Right lobe of liver (tissue), 6 donors: ENCODE measurements around the gene CAMKMT. TPM values are rescaled to one million over a fixed set of nuclear protein-coding genes. Genes with fewer than 3 reads are reported as not detected.

Source experiments
- ATAC-seq, 4 donors: fragments of 200-7000 bp; cut with Tn5 transposase; one replicate each; pipeline ENCODE4 v1.9.1; 2020; ENCODE audit warnings: mild to moderate bottlenecking in 4 of 4, moderate library complexity in 4 of 4
- DNase-seq, 3 donors: peaks; one replicate each; pipeline ENCODE4 v3.0.0-alpha.2; 2020
- H3K27ac ChIP-seq, 3 donors: fragments of 200-600 bp; one replicate each; pipeline ENCODE4 v1.8.0; 2022
- H3K27me3 ChIP-seq, 2 donors: fragments of 200-600 bp; one replicate each; pipeline ENCODE4 v1.8.0; 2022
- H3K36me3 ChIP-seq, 4 donors: fragments of 200-600 bp; sonication (generic) in 1 of 4; one replicate each; pipeline versions ENCODE4 v1.5.1 to v1.8.0; 2017 to 2022; ENCODE audit warnings: control low read depth in 1 of 4
- H3K4me1 ChIP-seq, 4 donors: fragments of 200-600 bp; sonication (generic) in 1 of 4; one replicate each; pipeline versions ENCODE4 v1.5.1 to v1.8.0; 2017 to 2022; ENCODE audit warnings: control low read depth in 1 of 4
- H3K4me3 ChIP-seq, 3 donors: fragments of 200-600 bp; one replicate each; pipeline ENCODE4 v1.8.0; 2022
- H3K9me3 ChIP-seq, 4 donors: fragments of 200-600 bp; sonication (generic) in 1 of 4; one replicate each; pipeline versions ENCODE4 v1.5.1 to v1.8.0; 2017 to 2022; ENCODE audit warnings: control low read depth in 1 of 4
- POLR2A ChIP-seq: fragments of 450-650 bp; IDR thresholded peaks from one replicate; pipeline ENCODE4 v1.6.1; 2017; ENCODE audit warnings: antibody characterized with exemption, mild to moderate bottlenecking
- WGBS: methylation state at CpG from one replicate; pipeline ENCODE4 v1.1.6; 2018; ENCODE audit warnings: low coverage, low lambda C conversion rate; ENCODE audit not compliant: insufficient coverage; ENCODE audit errors: missing lambda C conversion rate; 5-methylcytosine and 5-hydroxymethylcytosine counted together
- intact Hi-C, 2 donors: fragments of 100-400 bp; cut with DNase I; formaldehyde crosslinking; loops; one replicate each; pipeline versions ENCODE4 v1.11.2 to v1.14.1; 2022
- total RNA-seq, 6 experiments: library from RNA; depleted of rRNA in 2 of 6; stranded (reverse); fragments of >200 nt in 2 of 6; fragmentation: NEBNext Ultra II Directional in 3 of 6; extraction: Animal tissue kit (Norgen Biotek cat#: 25700) in 3 of 6; gene quantifications; one replicate each; pipeline versions ENCODE4 v1.1.0 to v1.2.4, GENCODE V29; 2016 to 2023
- TF ChIP-seq, protein P1 (sequence below), 4 donors: fragments of 200-600 bp in 3 of 4; fragments of 450-650 bp in 1 of 4; IDR thresholded peaks; one replicate each; pipeline versions ENCODE4 v1.5.1 to v1.8.0; 2016 to 2022; ENCODE audit warnings: antibody characterized with exemption in 4 of 4, mild to moderate bottlenecking in 2 of 4
- donor health status: DM: no; HTN: yes; CAD: no.
- donor health status: DM: no; HTN: no; CAD: no.
- donor health status: DM: no; HTN: no; CAD: no.
- donor health status: DM: no; HTN: yes; CAD: no.
- donor health status: DM: no; HTN: yes; CAD: no.

Gene CAMKMT
- total RNA-seq, 6 experiments from 2014 or later: 2.0 to 7.4 (median 5.2) TPM

DNA sequence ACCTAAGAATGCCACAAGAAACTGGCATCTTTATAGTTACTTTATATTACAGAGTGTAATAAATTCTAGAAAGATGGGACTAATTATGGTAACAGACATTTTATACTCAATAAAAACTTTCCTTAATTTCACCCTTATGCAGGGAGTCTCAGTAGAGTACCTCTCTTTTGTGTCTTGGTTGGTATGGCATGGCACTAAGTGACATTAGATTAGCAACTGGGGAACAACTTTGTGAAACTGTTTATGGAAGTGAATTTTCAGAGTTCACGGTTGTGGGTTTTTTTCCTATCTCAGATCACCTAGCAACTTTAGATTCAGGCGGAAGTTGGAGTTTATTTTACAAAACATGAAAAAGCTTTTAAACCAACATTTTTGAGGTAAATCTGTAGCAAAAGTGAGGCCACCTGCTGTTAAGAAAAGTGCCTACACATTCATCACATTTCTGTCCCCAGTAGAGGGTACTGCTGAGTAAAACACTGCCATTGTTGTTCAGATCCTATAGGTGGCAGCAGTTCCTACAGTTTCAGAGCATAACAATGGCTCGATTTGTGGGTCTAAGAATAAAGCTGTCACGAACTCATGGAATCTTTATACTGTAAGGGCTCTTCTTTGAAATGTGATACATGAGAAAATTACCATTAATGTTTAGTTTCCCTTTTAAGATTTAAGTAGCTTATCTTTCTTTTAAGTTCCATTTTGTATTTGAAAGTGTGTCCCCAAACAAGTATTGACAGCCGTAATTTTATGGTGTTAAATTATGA, 117.6 kb downstream of the CAMKMT start:
- peak; percentile 100 for ATAC-seq
- Histone ChIP-seq H3K27me3 (no peaks in the 10 kb centered on the region), H3K4me1 (peaks cover 0 to 5% (median 0%) of the 10 kb centered on the region in 4 donors), H3K27ac (no peak overlapping the region), H3K9me3 (no peaks in the 10 kb centered on the region), H3K4me3 (no peak overlapping the region), H3K36me3 (no peaks in the 10 kb centered on the region)
- 14% methylated on average over 5 of the region's 5 CpGs for WGBS
- intact Hi-C loops: loop anchor here (5.0 to 10.0 kb wide), 3 partner anchors 87 to 475 kb away; no protein-coding TSS in a partner anchor
- TF ChIP-seq, protein P1, sequence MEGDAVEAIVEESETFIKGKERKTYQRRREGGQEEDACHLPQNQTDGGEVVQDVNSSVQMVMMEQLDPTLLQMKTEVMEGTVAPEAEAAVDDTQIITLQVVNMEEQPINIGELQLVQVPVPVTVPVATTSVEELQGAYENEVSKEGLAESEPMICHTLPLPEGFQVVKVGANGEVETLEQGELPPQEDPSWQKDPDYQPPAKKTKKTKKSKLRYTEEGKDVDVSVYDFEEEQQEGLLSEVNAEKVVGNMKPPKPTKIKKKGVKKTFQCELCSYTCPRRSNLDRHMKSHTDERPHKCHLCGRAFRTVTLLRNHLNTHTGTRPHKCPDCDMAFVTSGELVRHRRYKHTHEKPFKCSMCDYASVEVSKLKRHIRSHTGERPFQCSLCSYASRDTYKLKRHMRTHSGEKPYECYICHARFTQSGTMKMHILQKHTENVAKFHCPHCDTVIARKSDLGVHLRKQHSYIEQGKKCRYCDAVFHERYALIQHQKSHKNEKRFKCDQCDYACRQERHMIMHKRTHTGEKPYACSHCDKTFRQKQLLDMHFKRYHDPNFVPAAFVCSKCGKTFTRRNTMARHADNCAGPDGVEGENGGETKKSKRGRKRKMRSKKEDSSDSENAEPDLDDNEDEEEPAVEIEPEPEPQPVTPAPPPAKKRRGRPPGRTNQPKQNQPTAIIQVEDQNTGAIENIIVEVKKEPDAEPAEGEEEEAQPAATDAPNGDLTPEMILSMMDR (IDR thresholded peaks at IDR 0.05): peak; percentile 99 to 100 (median 100)
- no peak for TF ChIP-seq POLR2A
- peak in 1 of 3 donors; percentile 46 for DNase-seq

DNA sequence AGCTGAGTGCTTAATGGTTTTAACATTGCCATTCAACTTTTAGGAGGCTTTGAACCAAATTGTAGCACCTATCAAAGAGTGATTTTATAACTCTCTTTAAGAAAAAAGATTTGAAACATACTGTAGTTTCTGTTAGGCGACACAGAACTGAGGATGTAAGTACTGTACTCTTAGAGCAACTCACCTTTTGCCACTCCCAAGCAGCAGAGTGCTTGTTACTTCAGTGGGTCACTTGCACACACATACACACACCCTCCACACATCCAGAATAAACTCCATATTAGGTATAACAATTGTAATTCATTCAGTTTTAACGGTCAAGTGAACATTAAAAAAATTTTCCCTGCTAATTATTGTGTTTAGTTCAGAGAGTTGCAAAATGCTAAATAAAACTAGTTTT, 118.3 kb downstream of the CAMKMT start:
- Histone ChIP-seq H3K4me3 (no peak overlapping the region), H3K27ac (no peak overlapping the region), H3K9me3 (no peaks in the 10 kb centered on the region), H3K36me3 (no peaks in the 10 kb centered on the region), H3K4me1 (peaks cover 0 to 5% (median 0%) of the 10 kb centered on the region in 4 donors), H3K27me3 (no peaks in the 10 kb centered on the region)
- 46% methylated on average over 2 of the region's 2 CpGs for WGBS
- intact Hi-C loops: no loop called here
- ATAC-seq: peak in 3 of 4 donors; percentile 29 to 53 (median 40)
- TF ChIP-seq, protein P1 (IDR thresholded peaks at IDR 0.05): no peak
- TF ChIP-seq POLR2A: no peak
- no peak for DNase-seq

DNA sequence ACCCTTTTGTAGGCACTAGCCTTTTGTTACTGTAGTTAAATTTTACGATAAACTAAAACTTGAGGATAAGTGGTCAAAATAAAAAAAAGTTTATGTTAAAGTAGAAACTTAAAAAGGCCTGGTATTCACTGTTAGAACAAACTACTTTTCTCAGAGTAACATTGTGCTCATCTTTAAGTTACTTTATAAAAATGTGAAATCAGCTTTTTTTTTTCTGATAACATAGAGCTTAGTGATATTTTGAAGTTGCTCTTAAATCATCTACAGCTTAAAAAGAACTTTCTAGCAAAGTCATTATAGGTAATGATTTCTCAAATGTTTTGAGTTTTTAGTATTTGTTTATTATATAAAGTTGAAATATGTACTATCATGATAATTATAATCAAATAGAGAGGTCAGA, 125.3 kb downstream of the CAMKMT start:
- no peak for ATAC-seq
- Histone ChIP-seq H3K27ac (no peak overlapping the region), H3K27me3 (no peaks in the 10 kb centered on the region), H3K4me1 (no peaks in the 10 kb centered on the region), H3K9me3 (no peaks in the 10 kb centered on the region), H3K36me3 (no peaks in the 10 kb centered on the region), H3K4me3 (no peak overlapping the region)
- TF ChIP-seq, protein P1 (IDR thresholded peaks at IDR 0.05): no peak
- TF ChIP-seq POLR2A: no peak
- 100% methylated on average over 1 of the region's 1 CpG for WGBS
- intact Hi-C loops: no loop called here
- DNase-seq: no peak

DNA sequence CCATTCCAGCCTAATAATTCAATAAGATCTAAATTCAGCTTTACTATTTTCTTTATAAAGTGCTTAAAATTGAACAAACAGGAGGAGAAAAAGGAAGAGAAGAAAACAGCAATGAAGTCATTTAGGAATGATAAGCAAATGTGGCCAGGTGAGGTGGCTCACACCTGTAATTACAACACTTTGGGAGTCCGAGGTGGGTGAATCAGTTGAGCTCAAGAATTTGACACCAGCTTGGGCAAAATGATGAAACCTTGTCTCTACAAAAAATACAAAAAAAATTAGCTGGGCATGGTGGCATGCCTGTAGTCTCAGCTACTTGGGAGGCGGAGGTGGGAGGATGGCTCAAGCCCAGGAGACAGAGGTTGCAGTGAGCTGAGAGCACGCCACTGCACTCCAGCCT, 129.0 kb downstream of the CAMKMT start:
- Histone ChIP-seq H3K4me3 (no peak overlapping the region), H3K27me3 (no peaks in the 10 kb centered on the region), H3K27ac (no peak overlapping the region), H3K9me3 (no peaks in the 10 kb centered on the region), H3K36me3 (no peaks in the 10 kb centered on the region), H3K4me1 (peaks cover 0 to 14% (median 6%) of the 10 kb centered on the region in 4 donors)
- ATAC-seq: no peak
- intact Hi-C loops: no loop called here
- no peak for TF ChIP-seq POLR2A
- TF ChIP-seq, protein P1 (IDR thresholded peaks at IDR 0.05): no peak
- WGBS: 92% methylated on average over 3 of the region's 3 CpGs
- DNase-seq: no peak
